ENCODE data around the gene RERE. TPM values are rescaled to one million over a fixed set of nuclear protein-coding genes. Genes with fewer than 3 reads are reported as not detected.

Gene RERE
- total RNA-seq, 1 experiment from 2014 or later: 40.6 TPM

DNA sequence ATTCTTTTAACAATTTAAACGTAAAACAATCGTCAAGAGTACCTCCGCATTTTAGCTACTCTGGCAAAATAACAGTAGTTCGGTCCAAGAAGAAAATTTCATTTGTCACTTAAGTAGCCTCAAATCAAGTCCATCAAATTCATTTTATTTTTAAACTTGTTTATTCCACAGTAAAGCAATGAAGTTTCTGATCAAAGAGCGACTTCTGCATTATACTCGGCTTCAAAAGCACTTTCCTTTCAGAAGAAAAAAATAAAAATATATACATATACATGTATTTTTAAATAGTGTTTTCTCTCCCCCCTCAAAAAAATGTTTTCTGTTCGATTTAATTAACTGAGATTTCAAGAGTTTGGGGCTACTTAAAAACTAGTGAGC lies 115.0 kb downstream of the RERE start:
- H2AFZ ChIP-seq (ENCODE audit: low read depth, low read length, poor library complexity, severe bottlenecking): no peak overlapping the region

DNA sequence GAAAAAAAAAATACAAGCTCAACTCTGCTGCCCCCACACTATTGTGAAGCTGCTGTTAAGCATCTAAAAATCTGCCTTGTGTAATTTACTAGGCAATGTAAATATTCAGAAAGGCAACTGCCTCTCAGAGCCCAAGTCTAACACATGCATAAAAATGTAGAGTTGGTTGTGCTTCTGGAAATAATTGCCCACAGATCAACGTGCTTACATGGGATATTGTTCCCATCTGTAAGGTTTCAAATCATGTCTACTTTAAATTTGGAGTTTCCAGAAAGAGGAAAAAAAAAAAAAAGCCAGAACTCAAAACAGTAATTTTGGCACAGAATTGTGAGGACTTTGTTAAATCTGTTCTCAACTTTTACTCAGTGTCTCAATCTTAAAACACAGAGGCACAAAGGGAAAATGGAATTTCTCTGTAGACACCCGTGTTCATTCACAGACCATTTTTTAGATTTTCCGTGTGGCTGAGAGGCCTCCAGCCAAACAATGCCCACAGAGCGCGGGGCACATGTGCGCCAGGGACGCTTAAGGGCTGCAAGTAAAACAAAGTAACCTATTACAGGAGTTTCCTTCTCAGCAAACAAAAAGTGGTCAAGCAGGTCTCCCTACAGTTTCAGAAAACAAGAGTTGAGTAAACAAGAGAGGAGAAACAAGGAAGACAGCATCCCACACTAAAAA lies 115.5 kb downstream of the RERE start:
- intact Hi-C loops (cut with micrococcal nuclease): loop anchor here (5.0 kb wide), 1 partner anchor 280 kb away; no protein-coding TSS in a partner anchor
- Histone ChIP-seq H3K9ac (ENCODE audit: low read length) (peak overlapping the region; percentile 71), H4K20me1 (ENCODE audit: insufficient read depth) (peaks cover 3% of the 10 kb centered on the region; the same call in 1 of the 2 replicates), H3K27ac (ENCODE audit: low read depth, low read length) (no peak overlapping the region), H2AFZ (ENCODE audit: low read depth, low read length, poor library complexity, severe bottlenecking) (no peak overlapping the region), H3K36me3 (ENCODE audit: control insufficient read depth in 1 of 2, insufficient read depth in 2 of 2, low read length in 2 of 2) (no peaks in the 10 kb centered on the region), H3K9me3 (ENCODE audit: control insufficient read depth in 1 of 2, insufficient read depth in 1 of 2, low read depth in 1 of 2, low read length in 2 of 2) (no peaks in the 10 kb centered on the region), H3K9me2 (ENCODE audit: insufficient read depth) (no peaks in the 10 kb centered on the region), H3K4me1 (ENCODE audit: control insufficient read depth in 1 of 2, insufficient read depth in 2 of 2, low read length in 2 of 2) (peaks cover 31 to 34% of the 10 kb centered on the region in 2 experiments), H3K27me3 (ENCODE audit: insufficient read depth, low read length) (no peaks in the 10 kb centered on the region), H3K79me2 (ENCODE audit: insufficient read depth, low read length) (peaks cover 52% of the 10 kb centered on the region), H3K4me3 (replicated peaks in 1 of 2; ENCODE audit: low read depth in 1 of 2, low read length in 2 of 2) (peak overlapping the region; percentile 51 to 64), H3K4me2 (ENCODE audit: low read length) (peak overlapping the region; percentile 78)
- BruUV-seq (replicated peaks): TSS peak; percentile 63
- CTCF ChIA-PET: interaction anchor here (1.3 kb wide), 1 partner anchor 12 kb away, joined by 3 read pairs; no protein-coding TSS in a partner anchor
- DNase-seq (ENCODE audit: low read depth, low spot score) (no peak), ATAC-seq (no peak)
- RAD21 ChIA-PET (ENCODE audit: low non-redundant PET in 1 of 2, low total read pairs in 2 of 2, uncharacterized antibody in 2 of 2, unreplicated experiment in 2 of 2): no interaction called here
- POLR2A ChIA-PET: no interaction called here
- TF ChIP-seq, protein P1, sequence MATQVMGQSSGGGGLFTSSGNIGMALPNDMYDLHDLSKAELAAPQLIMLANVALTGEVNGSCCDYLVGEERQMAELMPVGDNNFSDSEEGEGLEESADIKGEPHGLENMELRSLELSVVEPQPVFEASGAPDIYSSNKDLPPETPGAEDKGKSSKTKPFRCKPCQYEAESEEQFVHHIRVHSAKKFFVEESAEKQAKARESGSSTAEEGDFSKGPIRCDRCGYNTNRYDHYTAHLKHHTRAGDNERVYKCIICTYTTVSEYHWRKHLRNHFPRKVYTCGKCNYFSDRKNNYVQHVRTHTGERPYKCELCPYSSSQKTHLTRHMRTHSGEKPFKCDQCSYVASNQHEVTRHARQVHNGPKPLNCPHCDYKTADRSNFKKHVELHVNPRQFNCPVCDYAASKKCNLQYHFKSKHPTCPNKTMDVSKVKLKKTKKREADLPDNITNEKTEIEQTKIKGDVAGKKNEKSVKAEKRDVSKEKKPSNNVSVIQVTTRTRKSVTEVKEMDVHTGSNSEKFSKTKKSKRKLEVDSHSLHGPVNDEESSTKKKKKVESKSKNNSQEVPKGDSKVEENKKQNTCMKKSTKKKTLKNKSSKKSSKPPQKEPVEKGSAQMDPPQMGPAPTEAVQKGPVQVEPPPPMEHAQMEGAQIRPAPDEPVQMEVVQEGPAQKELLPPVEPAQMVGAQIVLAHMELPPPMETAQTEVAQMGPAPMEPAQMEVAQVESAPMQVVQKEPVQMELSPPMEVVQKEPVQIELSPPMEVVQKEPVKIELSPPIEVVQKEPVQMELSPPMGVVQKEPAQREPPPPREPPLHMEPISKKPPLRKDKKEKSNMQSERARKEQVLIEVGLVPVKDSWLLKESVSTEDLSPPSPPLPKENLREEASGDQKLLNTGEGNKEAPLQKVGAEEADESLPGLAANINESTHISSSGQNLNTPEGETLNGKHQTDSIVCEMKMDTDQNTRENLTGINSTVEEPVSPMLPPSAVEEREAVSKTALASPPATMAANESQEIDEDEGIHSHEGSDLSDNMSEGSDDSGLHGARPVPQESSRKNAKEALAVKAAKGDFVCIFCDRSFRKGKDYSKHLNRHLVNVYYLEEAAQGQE (IDR thresholded peaks at IDR 0.05; ENCODE audit: low read depth): no peak
- TF ChIP-seq, protein P2, sequence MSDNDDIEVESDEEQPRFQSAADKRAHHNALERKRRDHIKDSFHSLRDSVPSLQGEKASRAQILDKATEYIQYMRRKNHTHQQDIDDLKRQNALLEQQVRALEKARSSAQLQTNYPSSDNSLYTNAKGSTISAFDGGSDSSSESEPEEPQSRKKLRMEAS (IDR thresholded peaks at IDR 0.05): peak; percentile 30; the same call in 1 of the 2 replicates

More for the DNA sequence above, 115.0 kb downstream of the RERE start:
- Histone ChIP-seq H3K9me3 (ENCODE audit: control insufficient read depth in 1 of 2, insufficient read depth in 1 of 2, low read depth in 1 of 2, low read length in 2 of 2) (no peaks in the 10 kb centered on the region), H3K27me3 (ENCODE audit: insufficient read depth, low read length) (no peaks in the 10 kb centered on the region), H3K4me1 (ENCODE audit: control insufficient read depth in 1 of 2, insufficient read depth in 2 of 2, low read length in 2 of 2) (peaks cover 31 to 34% of the 10 kb centered on the region in 2 experiments), H3K9ac (ENCODE audit: low read length) (peak overlapping the region; percentile 71), H4K20me1 (ENCODE audit: insufficient read depth) (peaks cover 3% of the 10 kb centered on the region; the same call in 1 of the 2 replicates), H3K4me2 (ENCODE audit: low read length) (peak overlapping the region; percentile 78), H3K36me3 (ENCODE audit: control insufficient read depth in 1 of 2, insufficient read depth in 2 of 2, low read length in 2 of 2) (no peaks in the 10 kb centered on the region), H3K27ac (ENCODE audit: low read depth, low read length) (peak overlapping the region; percentile 63; the same call in 1 of the 2 replicates), H3K4me3 (replicated peaks in 1 of 2; ENCODE audit: low read depth in 1 of 2, low read length in 2 of 2) (peak overlapping the region; percentile 51 to 64), H3K79me2 (ENCODE audit: insufficient read depth, low read length) (peaks cover 49% of the 10 kb centered on the region), H3K9me2 (ENCODE audit: insufficient read depth) (no peaks in the 10 kb centered on the region)
- intact Hi-C loops (cut with micrococcal nuclease): loop anchor here (5.0 kb wide), 1 partner anchor 280 kb away; no protein-coding TSS in a partner anchor
- CTCF ChIA-PET: interaction anchor here (1.7 kb wide), 1 partner anchor 24 kb away, joined by 4 read pairs; no protein-coding TSS in a partner anchor
- TF ChIP-seq FOSL1 (IDR thresholded peaks at IDR 0.05; ENCODE audit: low read depth) (no peak), RAD21 (IDR thresholded peaks at IDR 0.05; ENCODE audit: low read depth) (no peak), EZH2phosphoT487 (IDR thresholded peaks at IDR 0.05; ENCODE audit: borderline replicate concordance) (no peak), CBX3 (IDR thresholded peaks at IDR 0.05; ENCODE audit: low read depth) (no peak)
- no peak for ATAC-seq
- POLR2A ChIA-PET: no interaction called here
- RAD21 ChIA-PET (ENCODE audit: low non-redundant PET in 1 of 2, low total read pairs in 2 of 2, uncharacterized antibody in 2 of 2, unreplicated experiment in 2 of 2): no interaction called here
- no peak for DNase-seq (ENCODE audit: low read depth, low spot score)
- no TSS peak for BruUV-seq (replicated peaks)
